Keratinocyte (primary cell): ENCODE data around the gene LRRC31. TPM values are rescaled to one million over a fixed set of nuclear protein-coding genes. Genes with fewer than 3 reads are reported as not detected.

Experiments used
- DNase-seq: peaks from one replicate; pipeline ENCODE4 v3.0.0-alpha.2; 2011; ENCODE audit warnings: low read depth, missing footprints, low spot score
- FAIRE-seq: peaks from 2 replicates; lab custom pipeline; 2011; peaks lifted over from hg19 to GRCh38; lab: Jason Lieb, UNC
- H2AFZ ChIP-seq: 2 replicates; pipeline ENCODE4 v1.6.0; 2012; ENCODE audit warnings: low read length, control low read depth, inconsistent platforms; ENCODE audit not compliant: control insufficient read depth
- H3K27ac ChIP-seq: 2 replicates; pipeline ENCODE4 v1.5.1; 2011; ENCODE audit warnings: low read length; ENCODE audit not compliant: control insufficient read depth, insufficient read depth
- H3K27me3 ChIP-seq: 3 replicates; pipeline ENCODE4 v1.6.0; 2011; ENCODE audit warnings: low read length; ENCODE audit not compliant: control insufficient read depth, insufficient read depth; ENCODE audit errors: extremely low read depth
- H3K36me3 ChIP-seq, 2 experiments: 2 replicates in 1 of 2; 3 replicates in 1 of 2; pipeline ENCODE4 v1.5.1; 2011; ENCODE audit warnings: low read length in 2 of 2, mild to moderate bottlenecking in 1 of 2; ENCODE audit not compliant: control insufficient read depth in 2 of 2, insufficient read depth in 2 of 2; ENCODE audit errors: extremely low read depth in 1 of 2
- H3K4me1 ChIP-seq: 3 replicates; pipeline ENCODE4 v1.5.1; 2011; ENCODE audit warnings: low read length; ENCODE audit not compliant: control insufficient read depth, insufficient read depth; ENCODE audit errors: extremely low read depth
- H3K4me2 ChIP-seq: 3 replicates; pipeline ENCODE4 v1.6.0; 2011; ENCODE audit warnings: low read depth, low read length; ENCODE audit not compliant: control insufficient read depth, insufficient read depth; ENCODE audit errors: extremely low read depth
- H3K4me3 ChIP-seq, 3 experiments: fragments of 200-600 bp in 1 of 3; sonication (generic) in 1 of 3; 2 replicates in 2 of 3; 3 replicates in 1 of 3; pipeline ENCODE4 v1.5.1; 2011 to 2016; ENCODE audit warnings: low read length in 3 of 3, mild to moderate bottlenecking in 3 of 3, control low read depth in 2 of 3, inconsistent platforms in 1 of 3, low read depth in 1 of 3, mixed read lengths in 1 of 3, mixed run types in 1 of 3, moderate library complexity in 1 of 3; ENCODE audit not compliant: control insufficient read depth in 2 of 3, insufficient read depth in 2 of 3; ENCODE audit errors: extremely low read depth in 1 of 3
- H3K79me2 ChIP-seq: 2 replicates; pipeline ENCODE4 v1.6.0; 2012; ENCODE audit warnings: low read length; ENCODE audit not compliant: control insufficient read depth, insufficient read depth
- H3K9ac ChIP-seq: 3 replicates; pipeline ENCODE4 v1.6.0; 2011; ENCODE audit warnings: low read length; ENCODE audit not compliant: control insufficient read depth, insufficient read depth; ENCODE audit errors: extremely low read depth
- H3K9me1 ChIP-seq: 3 replicates; pipeline ENCODE4 v1.6.0; 2011; ENCODE audit warnings: low read length; ENCODE audit not compliant: control insufficient read depth, insufficient read depth; ENCODE audit errors: extremely low read depth
- H3K9me3 ChIP-seq: 2 replicates; pipeline ENCODE4 v1.5.1; 2012; ENCODE audit warnings: low read depth, low read length; ENCODE audit not compliant: control insufficient read depth
- H4K20me1 ChIP-seq: 3 replicates; pipeline ENCODE4 v1.6.0; 2011; ENCODE audit warnings: low read length; ENCODE audit not compliant: control insufficient read depth, insufficient read depth; ENCODE audit errors: extremely low read depth
- EZH2 ChIP-seq: IDR thresholded peaks from one replicate; pipeline ENCODE4 v1.6.1; 2012; ENCODE audit warnings: inconsistent platforms, mild to moderate bottlenecking, low read length, moderate library complexity
- dilution Hi-C: fragments of 300-500 bp; cut with MboI; formaldehyde crosslinking; loops from one replicate; pipeline ENCODE4 v1.7.0; 2020; ENCODE audit warnings: low sequenced_read_pairs; ENCODE audit not compliant: extremely low pct_ligation_motif_present
- polyA plus RNA-seq, 5 experiments: library from polyadenylated mRNA; depleted of rRNA in 3 of 5; stranded (reverse) in 3 of 5; stranded (forward) in 1 of 5; unstranded in 1 of 5; fragments of >200 nt; gene quantifications; 1 replicate in 1 of 5; 2 replicates in 3 of 5; 3 replicates in 1 of 5; pipeline versions ENCODE4 v1.2.1 to v1.2.3, GENCODE V29; 2011 to 2012; ENCODE audit warnings: missing spikeins in 2 of 5, low read depth in 1 of 5, low replicate concordance in 1 of 5
- TF ChIP-seq, protein P1 (sequence below), 3 experiments: IDR thresholded peaks in 1 of 3; conservative IDR thresholded peaks in 1 of 3; optimal IDR thresholded peaks in 1 of 3; 2 replicates in 2 of 3; 3 replicates in 1 of 3; pipeline versions ENCODE3 to v1.5.1; 2011; ENCODE audit warnings: low read length in 3 of 3, mild to moderate bottlenecking in 3 of 3, moderate library complexity in 2 of 3, control low read depth in 1 of 3, inconsistent platforms in 1 of 3; ENCODE audit not compliant: insufficient read depth in 2 of 3; ENCODE audit errors: extremely low read depth in 1 of 3

LRRC31 gene
- polyA plus RNA-seq, 1 donor (not counting 4 experiments of a cell fraction or from before 2014, with no cell fraction given): not detected

DNA sequence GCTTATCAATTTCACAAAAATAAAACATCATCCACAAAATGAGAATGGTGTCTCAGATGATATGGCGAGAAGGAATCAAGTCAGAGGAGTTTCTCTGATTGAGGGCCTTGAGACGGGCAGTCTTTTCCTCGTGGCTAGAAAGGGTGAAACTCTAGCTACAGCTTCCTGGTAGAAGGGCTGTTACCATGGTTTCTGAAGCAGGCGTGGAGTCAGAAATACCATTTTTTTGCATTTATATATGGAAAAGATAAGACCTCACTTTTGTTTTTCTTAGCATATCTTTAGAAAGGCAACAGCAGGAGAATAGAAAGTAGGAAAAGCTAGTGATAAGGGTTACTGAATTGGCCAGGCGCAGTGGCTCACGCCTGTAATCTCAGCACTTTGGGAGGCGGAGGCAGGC lies 24.4 kb upstream of the LRRC31 start:
- FAIRE-seq: no peak
- Histone ChIP-seq H3K9me3 (no peaks in the 10 kb centered on the region), H3K27ac (no peak overlapping the region), H3K36me3 (no peaks in the 10 kb centered on the region), H3K4me2 (no peak overlapping the region), H3K9me1 (no peaks in the 10 kb centered on the region), H2AFZ (no peak overlapping the region), H3K4me1 (no peaks in the 10 kb centered on the region), H3K79me2 (no peaks in the 10 kb centered on the region), H3K4me3 (no peak overlapping the region), H3K27me3 (no peaks in the 10 kb centered on the region), H4K20me1 (no peaks in the 10 kb centered on the region), H3K9ac (no peak overlapping the region)
- TF ChIP-seq, protein P1, sequence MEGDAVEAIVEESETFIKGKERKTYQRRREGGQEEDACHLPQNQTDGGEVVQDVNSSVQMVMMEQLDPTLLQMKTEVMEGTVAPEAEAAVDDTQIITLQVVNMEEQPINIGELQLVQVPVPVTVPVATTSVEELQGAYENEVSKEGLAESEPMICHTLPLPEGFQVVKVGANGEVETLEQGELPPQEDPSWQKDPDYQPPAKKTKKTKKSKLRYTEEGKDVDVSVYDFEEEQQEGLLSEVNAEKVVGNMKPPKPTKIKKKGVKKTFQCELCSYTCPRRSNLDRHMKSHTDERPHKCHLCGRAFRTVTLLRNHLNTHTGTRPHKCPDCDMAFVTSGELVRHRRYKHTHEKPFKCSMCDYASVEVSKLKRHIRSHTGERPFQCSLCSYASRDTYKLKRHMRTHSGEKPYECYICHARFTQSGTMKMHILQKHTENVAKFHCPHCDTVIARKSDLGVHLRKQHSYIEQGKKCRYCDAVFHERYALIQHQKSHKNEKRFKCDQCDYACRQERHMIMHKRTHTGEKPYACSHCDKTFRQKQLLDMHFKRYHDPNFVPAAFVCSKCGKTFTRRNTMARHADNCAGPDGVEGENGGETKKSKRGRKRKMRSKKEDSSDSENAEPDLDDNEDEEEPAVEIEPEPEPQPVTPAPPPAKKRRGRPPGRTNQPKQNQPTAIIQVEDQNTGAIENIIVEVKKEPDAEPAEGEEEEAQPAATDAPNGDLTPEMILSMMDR (optimal IDR thresholded peaks at IDR 0.05 in 1 of 3, IDR thresholded peaks at IDR 0.05 in 1 of 3, conservative IDR thresholded peaks at IDR 0.05 in 1 of 3; ENCODE audit: extremely low read depth in 1 of 3, insufficient read depth in 2 of 3, low read length in 3 of 3): no peak
- TF ChIP-seq EZH2: no peak
- DNase-seq: no peak
- dilution Hi-C loops: no loop called here

DNA sequence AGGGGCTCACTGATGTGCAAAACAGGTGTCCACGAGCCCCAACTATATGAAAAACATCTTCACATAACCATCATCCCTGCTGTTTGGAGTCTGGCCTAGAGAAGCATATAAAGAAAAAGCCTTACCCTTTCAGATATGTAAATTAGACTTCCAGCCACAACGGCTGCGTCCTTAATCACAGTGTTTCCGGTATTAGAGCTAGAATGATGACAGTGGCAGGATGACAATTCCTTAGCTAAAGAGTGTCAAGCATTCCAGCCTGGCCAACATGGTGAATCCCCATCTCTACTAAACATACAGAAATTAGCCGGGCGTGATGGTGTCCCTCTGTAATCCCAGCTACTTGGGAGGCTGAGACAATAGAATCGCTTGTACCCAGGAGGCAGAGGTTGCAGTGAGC lies 22.2 kb upstream of the LRRC31 start:
- Histone ChIP-seq H3K27me3 (peaks cover under 1% of the 10 kb centered on the region), H4K20me1 (no peaks in the 10 kb centered on the region), H3K9ac (no peak overlapping the region), H3K27ac (no peak overlapping the region), H2AFZ (no peak overlapping the region), H3K9me1 (no peaks in the 10 kb centered on the region), H3K9me3 (no peaks in the 10 kb centered on the region), H3K79me2 (no peaks in the 10 kb centered on the region), H3K4me1 (no peaks in the 10 kb centered on the region), H3K36me3 (no peaks in the 10 kb centered on the region), H3K4me2 (no peak overlapping the region), H3K4me3 (no peak overlapping the region)
- TF ChIP-seq, protein P1 (optimal IDR thresholded peaks at IDR 0.05 in 1 of 3, IDR thresholded peaks at IDR 0.05 in 1 of 3, conservative IDR thresholded peaks at IDR 0.05 in 1 of 3; ENCODE audit: extremely low read depth in 1 of 3, insufficient read depth in 2 of 3, low read length in 3 of 3): no peak
- TF ChIP-seq EZH2: no peak
- dilution Hi-C loops: no loop called here
- no peak for DNase-seq
- no peak for FAIRE-seq
